ENCODE data around the gene KLF11.

The KLF11 gene

GRCh38 chr2:10064932-10065772 lies 21.8 kb downstream of the KLF11 start:
- no peak for DNase-seq (ENCODE audit: low read depth)

GRCh38 chr2:10065773-10066055 lies 22.4 kb downstream of the KLF11 start:
- DNase-seq (ENCODE audit: low read depth) = no peak

GRCh38 chr2:10067330-10067729 lies 24.0 kb downstream of the KLF11 start:
- DNase-seq (ENCODE audit: low read depth) = no peak

GRCh38 chr2:10067881-10068280 lies 24.5 kb downstream of the KLF11 start:
- no peak for DNase-seq (ENCODE audit: low read depth)

- no peak for DNase-seq (ENCODE audit: low read depth)
Measured at GRCh38 chr2:10071176-10071575, 27.8 kb downstream of the KLF11 start.

- no peak for DNase-seq (ENCODE audit: low read depth)
Measured at GRCh38 chr2:10071595-10071994, 28.2 kb downstream of the KLF11 start.

- DNase-seq (ENCODE audit: low read depth) = peak; percentile 49
Measured at GRCh38 chr2:10072656-10073480, 29.5 kb downstream of the KLF11 start.

GRCh38 chr2:10073706-10074105 lies 30.4 kb downstream of the KLF11 start:
- DNase-seq (ENCODE audit: low read depth) = no peak

GRCh38 chr2:10075101-10075500 lies 31.8 kb downstream of the KLF11 start:
- no peak for DNase-seq (ENCODE audit: low read depth)

- DNase-seq (ENCODE audit: low read depth) = no peak
Measured at GRCh38 chr2:10075571-10076209, 32.3 kb downstream of the KLF11 start.

GRCh38 chr2:10076511-10076910 lies 33.2 kb downstream of the KLF11 start:
- no peak for DNase-seq (ENCODE audit: low read depth)

- no peak for DNase-seq (ENCODE audit: low read depth)
Measured at GRCh38 chr2:10076988-10077527, 33.7 kb downstream of the KLF11 start.

- DNase-seq (ENCODE audit: low read depth) = no peak
Measured at GRCh38 chr2:10078001-10078400, 34.7 kb downstream of the KLF11 start.

GRCh38 chr2:10078704-10079265 lies 35.4 kb downstream of the KLF11 start:
- no peak for DNase-seq (ENCODE audit: low read depth)

- DNase-seq (ENCODE audit: low read depth) = no peak
Measured at GRCh38 chr2:10079266-10079869, 36.0 kb downstream of the KLF11 start.

- DNase-seq (ENCODE audit: low read depth) = no peak
Measured at GRCh38 chr2:10079870-10080535, 36.7 kb downstream of the KLF11 start, which contains the start of gene CYS1. Gene CYS1 (minus strand): TSS chr2:10080411. CDS start chr2:10080223, 188 bp downstream.

- no peak for DNase-seq (ENCODE audit: low read depth)
Measured at GRCh38 chr2:10080536-10081304, 37.4 kb downstream of the KLF11 start.

- DNase-seq (ENCODE audit: low read depth) = no peak
Measured at GRCh38 chr2:10083046-10083445, 39.7 kb downstream of the KLF11 start.

- DNase-seq (ENCODE audit: low read depth) = no peak
Measured at GRCh38 chr2:10083692-10084211, 40.4 kb downstream of the KLF11 start.

- DNase-seq (ENCODE audit: low read depth) = no peak
Measured at GRCh38 chr2:10084223-10084865, 41.0 kb downstream of the KLF11 start.

Measured in non-pigmented ciliary epithelial cell (primary cell).